GM19438 (cell line): ENCODE results near the gene GHRL.
"Not testable (repeated sequence)": the region's sequence is repeated elsewhere in the genome, so short reads cannot be mapped to it uniquely, and the experiment has no call there.

ENCODE experiments used
- ATAC-seq: cut with Tn5 transposase; IDR thresholded peaks from one replicate; pipeline ENCODE4 v1.9.1; 2021; ENCODE audit warnings: low read depth; ENCODE audit not compliant: unreplicated experiment

Gene GHRL

GRCh38 chr3:10303105-10303504 is 10.4 kb upstream of the GHRL start:
- ATAC-seq, result no peak

- peak; percentile 19 for ATAC-seq
Observed at GRCh38 chr3:10300087-10300486, 7.3 kb upstream of the GHRL start.

GRCh38 chr3:10299679-10300078 is 6.9 kb upstream of the GHRL start:
- peak; percentile 69 for ATAC-seq

GRCh38 chr3:10299175-10299574 is 6.4 kb upstream of the GHRL start:
- no peak for ATAC-seq

GRCh38 chr3:10298064-10298463 is 5.3 kb upstream of the GHRL start:
- not testable (repeated sequence) for ATAC-seq

GRCh38 chr3:10294030-10294586 is 1.4 kb upstream of the GHRL start:
- ATAC-seq, result no peak

GRCh38 chr3:10291641-10292040 is 1.1 kb downstream of the GHRL start:
- no peak for ATAC-seq

GRCh38 chr3:10290481-10291176 is 2.1 kb downstream of the GHRL start:
- ATAC-seq, result no peak

- no peak for ATAC-seq
Observed at GRCh38 chr3:10289787-10290355, 2.9 kb downstream of the GHRL start.

- ATAC-seq, result no peak
Observed at GRCh38 chr3:10289077-10289476, 3.7 kb downstream of the GHRL start.

GRCh38 chr3:10288575-10288960 is 4.2 kb downstream of the GHRL start:
- no peak for ATAC-seq

GRCh38 chr3:10287936-10288574 is 4.7 kb downstream of the GHRL start:
- no peak for ATAC-seq

GRCh38 chr3:10286596-10287295 is 6.0 kb downstream of the GHRL start:
- no peak for ATAC-seq

- no peak for ATAC-seq
Observed at GRCh38 chr3:10286133-10286524, 6.6 kb downstream of the GHRL start.

- no peak for ATAC-seq
Observed at GRCh38 chr3:10285272-10286132, 7.2 kb downstream of the GHRL start.

- ATAC-seq, result no peak
Observed at GRCh38 chr3:10284496-10284895, 8.3 kb downstream of the GHRL start.

GRCh38 chr3:10283638-10284037 is 9.1 kb downstream of the GHRL start:
- ATAC-seq, result no peak

- ATAC-seq, result no peak
Observed at GRCh38 chr3:10281951-10282350, 10.8 kb downstream of the GHRL start.

GRCh38 chr3:10280571-10280970 is 12.2 kb downstream of the GHRL start:
- no peak for ATAC-seq

GRCh38 chr3:10280177-10280529 is 12.6 kb downstream of the GHRL start:
- no peak for ATAC-seq
